H1 (cell line): ENCODE measurements around the gene YIPF1. TPM values are rescaled to one million over a fixed set of nuclear protein-coding genes. Genes with fewer than 3 reads are reported as not detected.

ENCODE experiments used
- CTCF ChIA-PET: fragments of 300-600 bp; sonication (Branson Sonifier 250); formaldehyde crosslinking; loops from one replicate; lab custom pipeline; 2021; ENCODE audit not compliant: partially characterized antibody; lab: Charles Lee
- POLR2A ChIA-PET: fragments of 300-600 bp; sonication (Branson Sonifier 250); formaldehyde crosslinking; loops from one replicate; lab custom pipeline; 2021; ENCODE audit warnings: inconsistent platforms; ENCODE audit not compliant: partially characterized antibody; lab: Charles Lee
- DNase-seq, 2 experiments: peaks; one replicate each; pipeline versions ENCODE4 v3.0.0 to v3.0.0-alpha.2; 2010 to 2022; ENCODE audit warnings: low spot score in 2 of 2, low read depth in 1 of 2, mixed read lengths in 1 of 2
- FAIRE-seq: peaks from 2 replicates; lab custom pipeline; 2011; peaks lifted over from hg19 to GRCh38; lab: Jason Lieb, UNC
- H2AFZ ChIP-seq: 2 replicates; pipeline ENCODE4 v1.8.1; 2012; ENCODE audit warnings: low read length, inconsistent platforms
- H2AK5ac ChIP-seq: 2 replicates; pipeline ENCODE4 v1.6.1; 2013; ENCODE audit warnings: low read depth, low read length
- H2BK120ac ChIP-seq: replicated peaks from 2 replicates; pipeline ENCODE3; 2013; ENCODE audit warnings: low read depth, low read length, inconsistent platforms
- H2BK12ac ChIP-seq: 2 replicates; pipeline ENCODE4 v1.6.1; 2013; ENCODE audit warnings: low read depth, low read length
- H2BK15ac ChIP-seq: 2 replicates; pipeline ENCODE4 v1.6.1; 2013; ENCODE audit warnings: low read length
- H2BK20ac ChIP-seq: 2 replicates; pipeline ENCODE4 v1.6.1; 2013; ENCODE audit warnings: low read length
- H2BK5ac ChIP-seq: 2 replicates; pipeline ENCODE4 v1.6.1; 2013; ENCODE audit warnings: low read depth, low read length
- H3K14ac ChIP-seq: 2 replicates; pipeline ENCODE4 v1.6.1; 2013; ENCODE audit warnings: inconsistent platforms; ENCODE audit not compliant: insufficient read length
- H3K18ac ChIP-seq: 2 replicates; pipeline ENCODE4 v1.6.1; 2013; ENCODE audit warnings: low read length; ENCODE audit errors: extremely low read depth
- H3K23ac ChIP-seq: 2 replicates; pipeline ENCODE4 v1.6.1; 2013; ENCODE audit warnings: inconsistent platforms; ENCODE audit not compliant: insufficient read length
- H3K23me2 ChIP-seq: 2 replicates; pipeline ENCODE4 v1.6.1; 2013; ENCODE audit warnings: low read depth, low read length
- H3K27ac ChIP-seq: 2 replicates; pipeline ENCODE4 v1.6.1; 2011; ENCODE audit warnings: low read depth, low read length, inconsistent platforms
- H3K27me3 ChIP-seq, 4 experiments: replicated peaks in 1 of 4; 1 replicate in 1 of 4; 2 replicates in 3 of 4; pipeline versions ENCODE4 v1.6.1 to v1.8.1; 2011 to 2013; ENCODE audit warnings: low read length in 3 of 4, mild to moderate bottlenecking in 3 of 4, inconsistent platforms in 2 of 4, mixed read lengths in 2 of 4, moderate library complexity in 1 of 4; ENCODE audit not compliant: control insufficient read depth in 3 of 4, insufficient read depth in 3 of 4; ENCODE audit errors: extremely low read depth in 1 of 4
- H3K36me3 ChIP-seq, 4 experiments: 2 replicates each; pipeline versions ENCODE4 v1.6.1 to v1.8.1; 2011 to 2013; ENCODE audit warnings: mild to moderate bottlenecking in 4 of 4, low read length in 3 of 4, moderate library complexity in 2 of 4, control low read depth in 1 of 4, inconsistent platforms in 1 of 4; ENCODE audit not compliant: insufficient read depth in 4 of 4, control insufficient read depth in 2 of 4
- H3K4ac ChIP-seq: replicated peaks from 2 replicates; pipeline ENCODE3; 2013; ENCODE audit warnings: low read length, low read depth, mixed read lengths, inconsistent platforms; ENCODE audit not compliant: insufficient read length
- H3K4me1 ChIP-seq, 4 experiments: replicated peaks in 1 of 4; 1 replicate in 1 of 4; 2 replicates in 3 of 4; pipeline versions ENCODE4 v1.6.1 to v1.8.1; 2011 to 2013; ENCODE audit warnings: low read length in 3 of 4, inconsistent platforms in 2 of 4, mixed read lengths in 1 of 4; ENCODE audit not compliant: insufficient read depth in 4 of 4, control insufficient read depth in 3 of 4
- H3K4me2 ChIP-seq, 2 experiments: 2 replicates each; pipeline versions ENCODE4 v1.6.1 to v1.8.1; 2011 to 2013; ENCODE audit warnings: low read depth in 2 of 2, low read length in 2 of 2, control low read depth in 1 of 2, inconsistent platforms in 1 of 2, mild to moderate bottlenecking in 1 of 2; ENCODE audit not compliant: insufficient read depth in 1 of 2
- H3K4me3 ChIP-seq, 4 experiments: fragments of 200-600, 300-600 bp in 1 of 4; sonication (generic), shearing (Covaris generic), sonication (Bioruptor Twin) in 1 of 4; 2 replicates each; pipeline versions ENCODE4 v1.5.1 to v1.8.1; 2011 to 2016; ENCODE audit warnings: low read length in 4 of 4, low read depth in 3 of 4, control low read depth in 2 of 4, inconsistent platforms in 2 of 4, mild to moderate bottlenecking in 2 of 4, mixed read lengths in 1 of 4, moderate library complexity in 1 of 4; ENCODE audit not compliant: insufficient read depth in 2 of 4; ENCODE audit errors: extremely low read depth in 1 of 4
- H3K56ac ChIP-seq: replicated peaks from 2 replicates; pipeline ENCODE3; 2013; ENCODE audit warnings: low read depth, mild to moderate bottlenecking, mixed read lengths, low read length, inconsistent platforms; ENCODE audit not compliant: insufficient read length
- H3K79me1 ChIP-seq: 2 replicates; pipeline ENCODE4 v1.6.1; 2013; ENCODE audit warnings: low read depth, low read length, control low read depth
- H3K79me2 ChIP-seq, 2 experiments: 2 replicates each; pipeline versions ENCODE4 v1.6.1 to v1.8.1; 2012 to 2013; ENCODE audit warnings: low read length in 2 of 2, mild to moderate bottlenecking in 2 of 2, inconsistent platforms in 1 of 2; ENCODE audit not compliant: insufficient read depth in 2 of 2, control insufficient read depth in 1 of 2
- H3K9ac ChIP-seq, 4 experiments: replicated peaks in 1 of 4; 1 replicate in 1 of 4; 2 replicates in 3 of 4; pipeline versions ENCODE4 v1.6.1 to v1.8.1; 2011 to 2013; ENCODE audit warnings: low read depth in 3 of 4, low read length in 3 of 4, control low read depth in 2 of 4, mild to moderate bottlenecking in 2 of 4, moderate library complexity in 2 of 4, inconsistent platforms in 1 of 4; ENCODE audit errors: extremely low read depth in 1 of 4
- H3K9me3 ChIP-seq, 2 experiments: 2 replicates each; pipeline versions ENCODE4 v1.6.1 to v1.8.1; 2012 to 2013; ENCODE audit warnings: mild to moderate bottlenecking in 2 of 2, moderate library complexity in 2 of 2, control low read depth in 1 of 2, inconsistent platforms in 1 of 2, low read depth in 1 of 2, low read length in 1 of 2, mixed read lengths in 1 of 2; ENCODE audit not compliant: insufficient read depth in 2 of 2
- H4K20me1 ChIP-seq, 2 experiments: replicated peaks in 1 of 2; 2 replicates each; pipeline versions ENCODE3 to v1.8.1; 2011 to 2013; ENCODE audit warnings: inconsistent platforms in 2 of 2, low read length in 2 of 2, mild to moderate bottlenecking in 1 of 2; ENCODE audit not compliant: insufficient read depth in 2 of 2, control insufficient read depth in 1 of 2
- H4K5ac ChIP-seq: 2 replicates; pipeline ENCODE4 v1.6.1; 2013; ENCODE audit warnings: low read length, low read depth, mixed read lengths, inconsistent platforms; ENCODE audit not compliant: insufficient read length
- H4K8ac ChIP-seq: 2 replicates; pipeline ENCODE4 v1.8.0; 2013; ENCODE audit warnings: mild to moderate bottlenecking, moderate library complexity, low read length, inconsistent platforms; ENCODE audit not compliant: insufficient read depth; ENCODE audit errors: extremely low read depth
- H4K91ac ChIP-seq: replicated peaks from 2 replicates; pipeline ENCODE3; 2013; ENCODE audit warnings: low read length, mixed read lengths, inconsistent platforms; ENCODE audit not compliant: insufficient read length
- EP300 ChIP-seq, 2 experiments: IDR thresholded peaks; 1 replicate in 1 of 2; 2 replicates in 1 of 2; pipeline ENCODE4 v1.6.1; 2011 to 2012; ENCODE audit warnings: low read depth in 2 of 2, low read length in 2 of 2, mild to moderate bottlenecking in 2 of 2, borderline replicate concordance in 1 of 2, inconsistent platforms in 1 of 2, moderate library complexity in 1 of 2
- FOSL1 ChIP-seq: IDR thresholded peaks from 2 replicates; pipeline ENCODE4 v1.6.1; 2011; ENCODE audit warnings: mild to moderate bottlenecking, low read depth, low read length, moderate library complexity; ENCODE audit not compliant: insufficient read depth
- GABPA ChIP-seq: IDR thresholded peaks from 2 replicates; pipeline ENCODE4 v1.6.1; 2011; ENCODE audit warnings: mild to moderate bottlenecking, low read length, moderate library complexity, borderline replicate concordance; ENCODE audit not compliant: insufficient read depth
- HDAC2 ChIP-seq, 2 experiments: fragments of 300-600 bp in 1 of 2; sonication (generic) in 1 of 2; IDR thresholded peaks; 2 replicates each; pipeline ENCODE4 v1.6.1; 2011 to 2012; ENCODE audit warnings: low read depth in 2 of 2, low read length in 2 of 2, mild to moderate bottlenecking in 2 of 2, moderate library complexity in 2 of 2, borderline replicate concordance in 1 of 2, inconsistent platforms in 1 of 2
- JUN ChIP-seq: IDR thresholded peaks from 2 replicates; pipeline ENCODE4 v1.6.1; 2011; ENCODE audit warnings: low read depth, mild to moderate bottlenecking, improper control_type of control experiment, low read length
- KDM4A ChIP-seq: IDR thresholded peaks from one replicate; pipeline ENCODE4 v1.7.1; 2012; ENCODE audit warnings: low read depth, mild to moderate bottlenecking, moderate library complexity, low read length, inconsistent platforms; ENCODE audit not compliant: severe bottlenecking
- KDM5A ChIP-seq: fragments of 200-600 bp; IDR thresholded peaks from 2 replicates; pipeline ENCODE4 v1.7.1; 2012; ENCODE audit warnings: mild to moderate bottlenecking, low read length, inconsistent platforms, mixed read lengths
- PHF8 ChIP-seq: fragments of 200-600 bp; sonication (generic); conservative IDR thresholded peaks from 2 replicates; pipeline ENCODE4 v1.7.1; 2012; ENCODE audit warnings: low read depth, mild to moderate bottlenecking, inconsistent platforms, low read length, moderate library complexity
- RBBP5 ChIP-seq: IDR thresholded peaks from 2 replicates; pipeline ENCODE4 v1.7.1; 2012; ENCODE audit warnings: low read depth, mild to moderate bottlenecking, inconsistent platforms, low read length, moderate library complexity, borderline replicate concordance
- SP2 ChIP-seq: IDR thresholded peaks from 2 replicates; pipeline ENCODE4 v1.6.1; 2012; ENCODE audit warnings: mild to moderate bottlenecking, low read length, inconsistent platforms
- TEAD4 ChIP-seq: IDR thresholded peaks from 2 replicates; pipeline ENCODE4 v1.6.1; 2012; ENCODE audit warnings: low read depth, low read length, inconsistent platforms, mixed read lengths
- WGBS, 2 experiments: shearing (Covaris generic) in 1 of 2; methylation state at CpG; one replicate each; pipeline versions ENCODE4 v1.1.6 to v1.1.7; 2013 to 2015; ENCODE audit warnings: low lambda C conversion rate in 2 of 2, mixed read lengths in 2 of 2, inconsistent platforms in 1 of 2, low coverage in 1 of 2, missing lambda C conversion rate in 1 of 2; ENCODE audit not compliant: insufficient replicate concordance in 2 of 2, insufficient coverage in 1 of 2, insufficient read length in 1 of 2; ENCODE audit errors: extremely low coverage in 1 of 2, missing lambda C conversion rate in 1 of 2; 5-methylcytosine and 5-hydroxymethylcytosine counted together
- polyA plus RNA-seq, 7 experiments: library from polyadenylated mRNA; depleted of rRNA in 3 of 7; stranded (reverse) in 5 of 7; unstranded in 2 of 7; fragments of >200 nt in 5 of 7; fragments of 200-250 nt in 2 of 7; gene quantifications; 1 replicate in 5 of 7; 2 replicates in 1 of 7; 4 replicates in 1 of 7; pipeline versions ENCODE4 v1.2.1 to v1.2.3, GENCODE V29; 2011 to 2013; ENCODE audit warnings: missing spikeins in 2 of 7, mixed read lengths in 2 of 7
- total RNA-seq: library from RNA; stranded (reverse); fragmentation: NEBNext Ultra II Directional; extraction: Animal tissue kit (Norgen Biotek cat#: 25700); gene quantifications from 2 replicates; pipeline ENCODE4 v1.2.1, GENCODE V29; 2021
- TF ChIP-seq, protein P1 (sequence below): IDR thresholded peaks from 2 replicates; pipeline ENCODE4 v1.6.1; 2011; ENCODE audit warnings: low read length, improper control_type of control experiment

Gene YIPF1
- total and polyA plus RNA-seq, 2 of the 8 experiments (the other 6 are each of a cell fraction or from before 2014, with no cell fraction given): 31.8 to 53.7 TPM

DNA sequence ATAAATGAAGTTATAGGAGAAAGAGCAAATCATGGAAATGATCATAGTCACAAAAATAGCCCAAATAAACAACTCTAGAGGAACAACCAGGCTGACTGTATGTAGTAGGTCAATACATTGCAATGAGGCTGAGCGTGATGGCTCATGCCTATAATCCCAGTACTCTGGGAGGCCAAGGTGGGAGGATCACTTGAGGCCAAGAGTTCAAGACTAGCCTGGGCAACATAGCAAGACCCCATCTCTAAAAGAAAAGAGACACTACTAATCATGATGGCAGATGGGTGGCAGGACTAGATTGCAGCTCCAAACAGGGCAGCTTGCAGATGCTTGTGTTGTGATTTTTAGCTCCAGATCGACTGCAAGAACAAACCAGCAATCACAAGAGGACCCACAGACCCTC lies 79.1 kb downstream of the YIPF1 start:
- Histone ChIP-seq H3K23ac (no peak overlapping the region), H3K79me1 (no peaks in the 10 kb centered on the region; the same call in 1 of the 2 replicates), H2AK5ac (no peak overlapping the region), H4K91ac (no peak overlapping the region), H2BK20ac (no peak overlapping the region), H4K20me1 (no peaks in the 10 kb centered on the region), H2BK120ac (no peak overlapping the region), H3K4ac (no peak overlapping the region), H3K4me2 (no peak overlapping the region), H3K56ac (no peak overlapping the region), H3K27me3 (no peaks in the 10 kb centered on the region), H2BK15ac (no peak overlapping the region), H2BK5ac (no peak overlapping the region), H3K79me2 (peaks cover 0 to 12% of the 10 kb centered on the region in 2 experiments; a peak in 2 of 4 replicates), H3K36me3 (peaks cover 3 to 36% (median 10%) of the 10 kb centered on the region in 4 experiments; a peak in 6 of 8 replicates), H3K4me3 (no peak overlapping the region), H4K5ac (no peak overlapping the region), H3K9ac (no peak overlapping the region), H2BK12ac (no peak overlapping the region), H3K14ac (no peak overlapping the region), H2AFZ (no peak overlapping the region), H3K18ac (no peak overlapping the region), H3K4me1 (no peaks in the 10 kb centered on the region; a peak in 1 of 7 replicates), H3K27ac (no peak overlapping the region), H3K23me2 (no peaks in the 10 kb centered on the region), H4K8ac (no peak overlapping the region), H3K9me3 (no peaks in the 10 kb centered on the region)
- ChIA-PET POLR2A (interaction anchor here (1.3 kb wide), 1 partner anchor 18 kb away, joined by 3 read pairs; no protein-coding TSS in a partner anchor), CTCF (interaction anchor here (0.6 to 3.4 kb wide), 12 partner anchors 8 to 218 kb away, joined by 3 to 31 read pairs (median 3); no protein-coding TSS in a partner anchor)
- no peak for DNase-seq
- FAIRE-seq: no peak
- WGBS, 2 experiments: 90% methylated on average over 2 of the region's 2 CpGs; no CpG with 5 or more reads in 1 of the 2 experiments
- TF ChIP-seq HDAC2 (IDR thresholded peaks at IDR 0.05; ENCODE audit: borderline replicate concordance in 1 of 2, low read depth in 2 of 2, low read length in 2 of 2) (no peak), GABPA (no peak), SP2 (no peak), KDM4A (no peak), KDM5A (no peak), PHF8 (no peak), TEAD4 (no peak), RBBP5 (no peak), EP300 (IDR thresholded peaks at IDR 0.05; ENCODE audit: borderline replicate concordance in 1 of 2, low read depth in 2 of 2, low read length in 2 of 2) (no peak), JUN (no peak), FOSL1 (no peak)
- TF ChIP-seq, protein P1, sequence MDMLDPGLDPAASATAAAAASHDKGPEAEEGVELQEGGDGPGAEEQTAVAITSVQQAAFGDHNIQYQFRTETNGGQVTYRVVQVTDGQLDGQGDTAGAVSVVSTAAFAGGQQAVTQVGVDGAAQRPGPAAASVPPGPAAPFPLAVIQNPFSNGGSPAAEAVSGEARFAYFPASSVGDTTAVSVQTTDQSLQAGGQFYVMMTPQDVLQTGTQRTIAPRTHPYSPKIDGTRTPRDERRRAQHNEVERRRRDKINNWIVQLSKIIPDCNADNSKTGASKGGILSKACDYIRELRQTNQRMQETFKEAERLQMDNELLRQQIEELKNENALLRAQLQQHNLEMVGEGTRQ: no peak
